ENCODE results near the gene KRTAP2-2. TPM values are rescaled to one million over a fixed set of nuclear protein-coding genes. Genes with fewer than 3 reads are reported as not detected.
"Not testable (repeated sequence)": the region's sequence is repeated elsewhere in the genome, so short reads cannot be mapped to it uniquely, and the experiment has no call there.

Gene KRTAP2-2
- not detected in 2 replicates for total RNA-seq

GRCh38 chr17:41055130-41055529 lies at the start of gene KRTAP2-2:
Gene KRTAP2-2 (minus strand): TSS chr17:41055230. CDS start chr17:41055211, 19 bp downstream.
- DNase-seq, result not testable (repeated sequence)

- not testable (repeated sequence) for DNase-seq
Observed at GRCh38 chr17:41104386-41105038, 49.5 kb upstream of the KRTAP2-2 start.

- DNase-seq, result no peak
Observed at GRCh38 chr17:41103896-41104295, 48.9 kb upstream of the KRTAP2-2 start.

- no peak for DNase-seq
Observed at GRCh38 chr17:41101586-41102259, 46.7 kb upstream of the KRTAP2-2 start, which contains the start of gene KRTAP4-16. Gene KRTAP4-16 (minus strand): TSS chr17:41102209. CDS start chr17:41102209, 0 bp downstream.

GRCh38 chr17:41099682-41100480 lies 44.9 kb upstream of the KRTAP2-2 start:
- DNase-seq, result peak; percentile 56

- DNase-seq, result no peak
Observed at GRCh38 chr17:41098481-41098880, 43.5 kb upstream of the KRTAP2-2 start.

GRCh38 chr17:41098042-41098441 lies 43.0 kb upstream of the KRTAP2-2 start, which contains the start of gene KRTAP4-8:
Gene KRTAP4-8 (minus strand): TSS chr17:41098142. CDS start chr17:41098084, 58 bp downstream.
- DNase-seq, result no peak

GRCh38 chr17:41096055-41096454 lies 41.0 kb upstream of the KRTAP2-2 start:
- DNase-seq, result no peak

GRCh38 chr17:41088760-41089352 lies 33.8 kb upstream of the KRTAP2-2 start:
- DNase-seq, result not testable (repeated sequence)

GRCh38 chr17:41084100-41084856 lies 29.2 kb upstream of the KRTAP2-2 start, which contains the start of gene KRTAP4-7:
Gene KRTAP4-7 (plus strand): TSS chr17:41084150. CDS start chr17:41084207, 57 bp downstream.
- DNase-seq, result not testable (repeated sequence)

GRCh38 chr17:41083427-41083826 lies 28.4 kb upstream of the KRTAP2-2 start:
- DNase-seq, result not testable (repeated sequence)

GRCh38 chr17:41082626-41083025 lies 27.6 kb upstream of the KRTAP2-2 start:
- DNase-seq, result no peak

GRCh38 chr17:41076788-41077187 lies 21.8 kb upstream of the KRTAP2-2 start:
- DNase-seq, result no peak

GRCh38 chr17:41073676-41074075 lies 18.6 kb upstream of the KRTAP2-2 start:
- no peak for DNase-seq

- no peak for DNase-seq
Observed at GRCh38 chr17:41071606-41072360, 16.8 kb upstream of the KRTAP2-2 start.

GRCh38 chr17:41069031-41069430 lies 14.0 kb upstream of the KRTAP2-2 start:
- DNase-seq, result no peak

- DNase-seq, result no peak
Observed at GRCh38 chr17:41067281-41067680, 12.3 kb upstream of the KRTAP2-2 start.

GRCh38 chr17:41065829-41066624 lies 11.0 kb upstream of the KRTAP2-2 start, which contains the start of gene KRTAP2-4:
Gene KRTAP2-4 (minus strand): TSS chr17:41065879. CDS start chr17:41065845, 34 bp downstream.
- no peak for DNase-seq

GRCh38 chr17:41065016-41065689 lies 10.1 kb upstream of the KRTAP2-2 start:
- not testable (repeated sequence) for DNase-seq

Data from dermis blood vessel endothelial cell (primary cell).